HL-60 (cell line): ENCODE measurements around the gene ZFP1.

ENCODE experiments used
- DNase-seq, 2 experiments: peaks; one replicate each; pipeline ENCODE4 v3.0.0-alpha.2; 2010 to 2020; ENCODE audit warnings: low read depth in 1 of 2, low spot score in 1 of 2
- H3K27ac ChIP-seq: fragments of 250-450 bp; sonication (Bioruptor Pico); replicated peaks from 2 replicates; pipeline ENCODE4 v1.5.1; 2020; ENCODE audit warnings: mild to moderate bottlenecking, moderate library complexity
- H3K27me3 ChIP-seq: fragments of 250-450 bp; sonication (Bioruptor Pico); 2 replicates; pipeline ENCODE4 v1.5.1; 2021; ENCODE audit warnings: mild to moderate bottlenecking, moderate library complexity; ENCODE audit not compliant: insufficient read depth, poor library complexity, severe bottlenecking
- H3K4me3 ChIP-seq: replicated peaks from 2 replicates; pipeline ENCODE4 v1.5.1; 2011; ENCODE audit warnings: mild to moderate bottlenecking, control low read depth, low read length; ENCODE audit not compliant: insufficient read depth
- CTCF ChIP-seq: IDR thresholded peaks from one replicate; pipeline ENCODE4 v1.5.1; 2011; ENCODE audit warnings: low read length, control low read depth, inconsistent platforms; ENCODE audit not compliant: insufficient read depth
- GABPA ChIP-seq: IDR thresholded peaks from 2 replicates; pipeline ENCODE4 v1.6.1; 2012; ENCODE audit warnings: low read depth
- POLR2AphosphoS5 ChIP-seq: IDR thresholded peaks from 2 replicates; pipeline ENCODE4 v1.6.1; 2012; ENCODE audit warnings: low read depth
- REST ChIP-seq: IDR thresholded peaks from 2 replicates; pipeline ENCODE4 v1.6.1; 2012; ENCODE audit warnings: low read depth; ENCODE audit not compliant: insufficient replicate concordance
- SPI1 ChIP-seq: IDR thresholded peaks from 2 replicates; pipeline ENCODE4 v1.6.1; 2012; ENCODE audit warnings: low read depth, mild to moderate bottlenecking, borderline replicate concordance

The ZFP1 gene

GRCh38 chr16:75175074-75175473, 26.8 kb downstream of the ZFP1 start:
- no peak overlapping the region for H3K27ac ChIP-seq
- no peak for DNase-seq
- TF ChIP-seq CTCF: no peak
- TF ChIP-seq SPI1: no peak
- TF ChIP-seq REST: no peak
- no peak for TF ChIP-seq POLR2AphosphoS5
- H3K27me3 ChIP-seq: no peaks in the 10 kb centered on the region
- H3K4me3 ChIP-seq: no peak overlapping the region

GRCh38 chr16:75176926-75177325, 28.6 kb downstream of the ZFP1 start:
- Histone ChIP-seq H3K4me3 (no peak overlapping the region), H3K27me3 (no peaks in the 10 kb centered on the region), H3K27ac (no peak overlapping the region)
- TF ChIP-seq CTCF: no peak
- no peak for TF ChIP-seq SPI1
- TF ChIP-seq GABPA: no peak
- no peak for TF ChIP-seq POLR2AphosphoS5
- no peak for TF ChIP-seq REST
- DNase-seq: no peak

- no peak for DNase-seq
Measured at GRCh38 chr16:75179208-75179607, 30.9 kb downstream of the ZFP1 start.

More at GRCh38 chr16:75179208-75179607, 30.9 kb downstream of the ZFP1 start:
- Histone ChIP-seq H3K4me3 (no peak overlapping the region), H3K27ac (no peak overlapping the region), H3K27me3 (no peaks in the 10 kb centered on the region)
- no peak for TF ChIP-seq SPI1
- no peak for TF ChIP-seq POLR2AphosphoS5
- TF ChIP-seq REST: no peak
- no peak for TF ChIP-seq GABPA
- TF ChIP-seq CTCF: no peak
